Measurements from ENCODE around the gene NAT14.

- TF ChIP-seq CEBPB (IDR thresholded peaks at IDR 0.05; ENCODE audit: low read depth, low read length) (no peak), TAF1 (IDR thresholded peaks at IDR 0.05; ENCODE audit: low read depth, low read length) (no peak), CREB1 (IDR thresholded peaks at IDR 0.05) (no peak), RAD21 (IDR thresholded peaks at IDR 0.05 in 1 of 2, conservative IDR thresholded peaks at IDR 0.05 in 1 of 2; ENCODE audit: low read depth in 2 of 2, low read length in 2 of 2) (peak; percentile 50 to 73), GABPA (IDR thresholded peaks at IDR 0.05; ENCODE audit: borderline replicate concordance, insufficient read depth, low read length) (peak; percentile 47; the same call in 1 of the 2 replicates), CTCF (IDR thresholded peaks at IDR 0.05; ENCODE audit: control extremely low read depth in 1 of 3, insufficient read depth in 1 of 3, low read depth in 1 of 3, low read length in 3 of 3) (peak; percentile 77 to 83 (median 78)), BRCA1 (IDR thresholded peaks at IDR 0.05; ENCODE audit: low read depth, low read length) (no peak), CTBP2 (IDR thresholded peaks at IDR 0.05; ENCODE audit: borderline replicate concordance, insufficient read depth, insufficient read length, low read length) (no peak), CHD1 (IDR thresholded peaks at IDR 0.05; ENCODE audit: low read depth, low read length) (no peak), TEAD4 (IDR thresholded peaks at IDR 0.05; ENCODE audit: low read depth, low read length) (no peak), CHD2 (IDR thresholded peaks at IDR 0.05; ENCODE audit: low read length) (no peak), POLR2A (IDR thresholded peaks at IDR 0.05; ENCODE audit: control extremely low read depth in 1 of 2, low read depth in 2 of 2, low read length in 2 of 2) (no peak), RBBP5 (IDR thresholded peaks at IDR 0.05; ENCODE audit: borderline replicate concordance, low read depth, low read length) (no peak), RXRA (IDR thresholded peaks at IDR 0.05; ENCODE audit: insufficient read depth, low read depth, low read length) (no peak)
Measured at GRCh38 chr19:55454787-55455243, 30.2 kb upstream of the NAT14 start.
